Naive thymus-derived CD4-positive, alpha-beta T cell (primary cell): ENCODE results near the gene NEU2. TPM values are rescaled to one million over a fixed set of nuclear protein-coding genes. Genes with fewer than 3 reads are reported as not detected.

Experiments used
- ATAC-seq: fragments of 150-1000 bp; cut with Tn5 transposase; 2 replicates; pipeline ENCODE4 v1.10.0; 2021; ENCODE audit warnings: mild to moderate bottlenecking, moderate library complexity
- CTCF ChIA-PET: fragments of 350-600 bp; sonication (Branson Sonifier 250); formaldehyde crosslinking; loops from one replicate; lab custom pipeline; 2021; ENCODE audit warnings: antibody characterized with exemption; lab: Charles Lee
- POLR2A ChIA-PET: fragments of 350-600 bp; sonication (Branson Sonifier 250); formaldehyde crosslinking; loops from one replicate; lab custom pipeline; 2021; ENCODE audit warnings: antibody characterized with exemption, inconsistent platforms; lab: Charles Lee
- DNase-seq, 9 donors: peaks; one replicate each; pipeline versions ENCODE4 v3.0.0 to v3.0.0-alpha.2; 2020 to 2022; ENCODE audit warnings: mixed read lengths in 1 of 9
- H3K27ac ChIP-seq: one replicate; pipeline ENCODE4 v1.7.0; 2013; ENCODE audit warnings: mild to moderate bottlenecking, low read depth, low read length, moderate library complexity
- H3K27me3 ChIP-seq, 2 donors: one replicate each; pipeline ENCODE4 v1.7.0; 2013; ENCODE audit warnings: low read length in 2 of 2, mild to moderate bottlenecking in 2 of 2, moderate library complexity in 2 of 2; ENCODE audit not compliant: control insufficient read depth in 2 of 2, insufficient read depth in 2 of 2
- H3K36me3 ChIP-seq, 3 experiments: 1 replicate in 2 of 3; 2 replicates in 1 of 3; pipeline ENCODE4 v1.7.0; 2013; ENCODE audit warnings: low read length in 3 of 3, mild to moderate bottlenecking in 3 of 3, moderate library complexity in 1 of 3; ENCODE audit not compliant: insufficient read depth in 3 of 3, control insufficient read depth in 2 of 3
- H3K4me1 ChIP-seq, 2 donors: one replicate each; pipeline ENCODE4 v1.7.0; 2013; ENCODE audit warnings: low read length in 2 of 2, mild to moderate bottlenecking in 2 of 2, moderate library complexity in 1 of 2; ENCODE audit not compliant: control insufficient read depth in 2 of 2, insufficient read depth in 2 of 2
- H3K4me3 ChIP-seq: 2 replicates; pipeline ENCODE4 v1.7.0; 2013; ENCODE audit warnings: mild to moderate bottlenecking, low read length
- H3K9me3 ChIP-seq, 3 experiments: 1 replicate in 2 of 3; 2 replicates in 1 of 3; pipeline ENCODE4 v1.7.0; 2013; ENCODE audit warnings: low read length in 3 of 3; ENCODE audit not compliant: control insufficient read depth in 2 of 3
- H3K27ac Mint-ChIP-seq, 9 donors: one replicate each; pipeline ENCODE4 v1.8.0; 2020 to 2022; ENCODE audit warnings: mixed read lengths in 9 of 9, mild to moderate bottlenecking in 8 of 9, moderate library complexity in 5 of 9, inconsistent platforms in 2 of 9
- H3K27me3 Mint-ChIP-seq, 5 donors: one replicate each; pipeline ENCODE4 v1.8.0; 2021 to 2022; ENCODE audit warnings: mixed read lengths in 5 of 5, mild to moderate bottlenecking in 1 of 5
- H3K36me3 Mint-ChIP-seq, 5 donors: one replicate each; pipeline ENCODE4 v1.8.0; 2020 to 2022; ENCODE audit warnings: mixed read lengths in 5 of 5, mild to moderate bottlenecking in 3 of 5, inconsistent platforms in 1 of 5
- H3K4me1 Mint-ChIP-seq, 7 donors: one replicate each; pipeline ENCODE4 v1.8.0; 2020 to 2022; ENCODE audit warnings: mixed read lengths in 7 of 7, mild to moderate bottlenecking in 3 of 7, inconsistent platforms in 1 of 7
- H3K4me3 Mint-ChIP-seq, 10 donors: one replicate each; pipeline ENCODE4 v1.8.0; 2020 to 2022; ENCODE audit warnings: mild to moderate bottlenecking in 10 of 10, mixed read lengths in 10 of 10, moderate library complexity in 6 of 10, inconsistent platforms in 2 of 10
- H3K9me3 Mint-ChIP-seq, 11 donors: one replicate each; pipeline ENCODE4 v1.8.0; 2020 to 2022; ENCODE audit warnings: mixed read lengths in 11 of 11, mild to moderate bottlenecking in 4 of 11, inconsistent platforms in 1 of 11, moderate library complexity in 1 of 11
- intact Hi-C, 2 donors: fragments of 100-400 bp; cut with micrococcal nuclease; formaldehyde crosslinking; loops; one replicate each; pipeline ENCODE4 v1.15.1; 2023
- polyA plus RNA-seq, 2 donors: library from polyadenylated mRNA; unstranded; fragments of 300-500 nt; fragmentation: Illumina TruSeq; gene quantifications; one replicate each; pipeline ENCODE4 v1.2.3, GENCODE V29; 2021
- total RNA-seq, 6 experiments: library from RNA in 5 of 6; stranded (reverse) in 5 of 6; gene quantifications; 1 replicate in 5 of 6; 2 replicates in 1 of 6; pipeline ENCODE4 v1.2.3 and lab custom pipeline; 2021 to 2026

NEU2 gene
- total and polyA plus RNA-seq, 7 experiments from 2014 or later, result not detected

GRCh38 chr2:233081232-233081730 is 48.8 kb downstream of the NEU2 start:
- peaks cover 90 to 98% of the 10 kb centered on the region in 2 donors for H3K4me1 ChIP-seq
- CTCF ChIA-PET, result interaction anchor here (2.5 to 5.0 kb wide), 2 partner anchors 21 to 27 kb away, joined by 10 to 20 read pairs; partner anchors contain the start of gene INPP5D

GRCh38 chr2:233081731-233082221 is 49.3 kb downstream of the NEU2 start:
- ATAC-seq (no peak), DNase-seq (no peak)
- no peaks in the 10 kb centered on the region for H3K9me3 ChIP-seq
- Mint-ChIP-seq H3K36me3 (peaks cover 0 to 58% (median 23%) of the 10 kb centered on the region in 5 donors), H3K4me1 (peaks cover 75 to 92% (median 85%) of the 10 kb centered on the region in 7 donors), H3K27me3 (no peaks in the 10 kb centered on the region), H3K9me3 (no peaks in the 10 kb centered on the region), H3K4me3 (peak overlapping the region; percentile 79 to 86 (median 82)), H3K27ac (peak overlapping the region in 8 of 9 donors; percentile 88 to 98 (median 93))
- ChIA-PET POLR2A (interaction anchor here (0.6 to 13.0 kb wide), 6 partner anchors 10 to 186 kb away, joined by 3 to 144 read pairs (median 5); partner anchors contain the start of gene INPP5D), CTCF (interaction anchor here (2.5 to 5.0 kb wide), 2 partner anchors 21 to 27 kb away, joined by 10 to 20 read pairs; partner anchors contain the start of gene INPP5D)
- H3K27ac ChIP-seq, result peak overlapping the region; percentile 57
- H3K4me3 ChIP-seq, result peak overlapping the region; percentile 38
- H3K4me1 ChIP-seq, result peaks cover 85 to 98% of the 10 kb centered on the region in 2 donors
- intact Hi-C loops, result loop anchor here (1.0 to 10.0 kb wide), 11 partner anchors 15 to 384 kb away; partner anchors contain the start of genes ATG16L1 (in 2 of the 2), GIGYF2 (in 1 of the 2) and INPP5D (in 1 of the 2)
- H3K27me3 ChIP-seq, result no peaks in the 10 kb centered on the region
- H3K36me3 ChIP-seq, result peaks cover 0 to 4% (median 0%) of the 10 kb centered on the region in 3 experiments

More at GRCh38 chr2:233081232-233081730, 48.8 kb downstream of the NEU2 start:
- Mint-ChIP-seq H3K27me3 (no peaks in the 10 kb centered on the region), H3K27ac (peak overlapping the region in 8 of 9 donors; percentile 88 to 98 (median 93)), H3K36me3 (peaks cover 0 to 59% (median 20%) of the 10 kb centered on the region in 5 donors), H3K4me1 (peaks cover 72 to 87% (median 80%) of the 10 kb centered on the region in 7 donors), H3K4me3 (peak overlapping the region; percentile 74 to 86 (median 81)), H3K9me3 (no peaks in the 10 kb centered on the region)
- H3K36me3 ChIP-seq, result peaks cover 0 to 4% (median 0%) of the 10 kb centered on the region in 3 experiments
- POLR2A ChIA-PET, result interaction anchor here (1.1 to 13.0 kb wide), 3 partner anchors 15 to 20 kb away, joined by 4 to 144 read pairs (median 37); partner anchors contain the start of gene INPP5D
- DNase-seq, result peak in 8 of 9 donors; percentile 55 to 80 (median 74)
- peak overlapping the region; percentile 63 for H3K27ac ChIP-seq
- H3K27me3 ChIP-seq, result no peaks in the 10 kb centered on the region
- H3K9me3 ChIP-seq, result no peaks in the 10 kb centered on the region
- ATAC-seq, result peak; percentile 67
- intact Hi-C loops, result loop anchor here (1.0 to 10.0 kb wide), 9 partner anchors 21 to 384 kb away; partner anchors contain the start of genes ATG16L1 (in 2 of the 2), GIGYF2 (in 1 of the 2) and INPP5D (in 1 of the 2)
- H3K4me3 ChIP-seq, result peak overlapping the region; percentile 38

GRCh38 chr2:233082222-233082930 is 49.9 kb downstream of the NEU2 start:
- no peaks in the 10 kb centered on the region for H3K27me3 ChIP-seq
- H3K9me3 ChIP-seq, result no peaks in the 10 kb centered on the region
- peaks cover 0 to 4% (median 0%) of the 10 kb centered on the region in 3 experiments for H3K36me3 ChIP-seq
- peak overlapping the region; percentile 57 for H3K27ac ChIP-seq
- intact Hi-C loops, result loop anchor here (2.0 to 10.0 kb wide), 10 partner anchors 14 to 385 kb away; partner anchors contain the start of genes ATG16L1 (in 2 of the 2) and GIGYF2 (in 1 of the 2)
- Mint-ChIP-seq H3K27ac (peak overlapping the region in 8 of 9 donors; percentile 88 to 98 (median 93)), H3K4me1 (peaks cover 79 to 96% (median 88%) of the 10 kb centered on the region in 7 donors), H3K9me3 (no peaks in the 10 kb centered on the region), H3K4me3 (peak overlapping the region; percentile 79 to 86 (median 82)), H3K36me3 (peaks cover 0 to 58% (median 26%) of the 10 kb centered on the region in 5 donors), H3K27me3 (no peaks in the 10 kb centered on the region)
- H3K4me1 ChIP-seq, result peaks cover 81 to 95% of the 10 kb centered on the region in 2 donors
- DNase-seq (no peak), ATAC-seq (no peak)
- CTCF ChIA-PET, result interaction anchor here (0.7 to 5.0 kb wide), 3 partner anchors 10 to 28 kb away, joined by 3 to 20 read pairs (median 10); partner anchors contain the start of gene INPP5D
- POLR2A ChIA-PET, result interaction anchor here (0.6 to 13.0 kb wide), 12 partner anchors 10 to 321 kb away, joined by 3 to 144 read pairs (median 4); partner anchors contain the start of genes DGKD and INPP5D
- H3K4me3 ChIP-seq, result peak overlapping the region; percentile 38

GRCh38 chr2:233082931-233083755 is 50.7 kb downstream of the NEU2 start:
- DNase-seq (no peak), ATAC-seq (no peak)
- Mint-ChIP-seq H3K27me3 (no peaks in the 10 kb centered on the region), H3K4me1 (peaks cover 80 to 96% (median 87%) of the 10 kb centered on the region in 7 donors), H3K27ac (peak overlapping the region in 8 of 9 donors; percentile 88 to 98 (median 93)), H3K9me3 (no peaks in the 10 kb centered on the region), H3K36me3 (peaks cover under 1 to 58% (median 30%) of the 10 kb centered on the region in 5 donors), H3K4me3 (peak overlapping the region; percentile 79 to 86 (median 82))
- H3K27me3 ChIP-seq, result no peaks in the 10 kb centered on the region
- intact Hi-C loops, result loop anchor here (2.0 to 10.0 kb wide), 10 partner anchors 14 to 386 kb away; partner anchors contain the start of genes ATG16L1 (in 2 of the 2) and GIGYF2 (in 1 of the 2)
- no peaks in the 10 kb centered on the region for H3K9me3 ChIP-seq
- peaks cover under 1 to 6% (median 5%) of the 10 kb centered on the region in 3 experiments for H3K36me3 ChIP-seq
- POLR2A ChIA-PET, result interaction anchor here (0.6 to 13.0 kb wide), 11 partner anchors 7 to 320 kb away, joined by 3 to 144 read pairs (median 4); partner anchors contain the start of gene INPP5D
- peaks cover 76 to 88% of the 10 kb centered on the region in 2 donors for H3K4me1 ChIP-seq
- peak overlapping the region; percentile 27 for H3K4me3 ChIP-seq
- CTCF ChIA-PET, result interaction anchor here (0.7 to 5.0 kb wide), 4 partner anchors 9 to 30 kb away, joined by 3 to 20 read pairs (median 6); partner anchors contain the start of gene INPP5D
- peak overlapping the region; percentile 57 for H3K27ac ChIP-seq

- Mint-ChIP-seq H3K27me3 (no peaks in the 10 kb centered on the region), H3K9me3 (peaks cover 0 to 2% (median 0%) of the 10 kb centered on the region in 11 donors), H3K4me1 (peaks cover 82 to 96% (median 92%) of the 10 kb centered on the region in 7 donors), H3K36me3 (peaks cover 6 to 57% (median 30%) of the 10 kb centered on the region in 5 donors), H3K27ac (peak overlapping the region in 8 of 9 donors; percentile 88 to 98 (median 93)), H3K4me3 (peak overlapping the region; percentile 79 to 86 (median 82))
- ChIA-PET CTCF (interaction anchor here (1.0 to 5.0 kb wide), 3 partner anchors 23 to 31 kb away, joined by 3 to 20 read pairs (median 3); partner anchors contain the start of gene INPP5D), POLR2A (interaction anchor here (1.0 to 13.0 kb wide), 7 partner anchors 8 to 267 kb away, joined by 3 to 144 read pairs (median 5); partner anchors contain the start of genes ATG16L1 and INPP5D)
- Histone ChIP-seq H3K9me3 (no peaks in the 10 kb centered on the region), H3K4me3 (peak overlapping the region; percentile 27), H3K4me1 (peaks cover 71 to 89% of the 10 kb centered on the region in 2 donors), H3K36me3 (peaks cover 7 to 11% (median 9%) of the 10 kb centered on the region in 3 experiments), H3K27me3 (no peaks in the 10 kb centered on the region), H3K27ac (peak overlapping the region; percentile 57)
- intact Hi-C loops, result loop anchor here (2.0 to 10.0 kb wide), 10 partner anchors 13 to 386 kb away; partner anchors contain the start of genes ATG16L1 (in 2 of the 2) and GIGYF2 (in 1 of the 2)
- DNase-seq (peak in 5 of 9 donors; percentile 43 to 56 (median 49)), ATAC-seq (peak; percentile 30)
These were observed 51.3 kb downstream of the NEU2 start for GRCh38 chr2:233083782-233084181.
